ENCODE results near the gene ADAM33. TPM values are rescaled to one million over a fixed set of nuclear protein-coding genes. Genes with fewer than 3 reads are reported as not detected.

ADAM33 gene
- total and polyA plus RNA-seq, 2 of the 8 experiments (the other 6 are each of a cell fraction or from before 2014, with no cell fraction given), result 4.2 to 6.0 TPM

DNA sequence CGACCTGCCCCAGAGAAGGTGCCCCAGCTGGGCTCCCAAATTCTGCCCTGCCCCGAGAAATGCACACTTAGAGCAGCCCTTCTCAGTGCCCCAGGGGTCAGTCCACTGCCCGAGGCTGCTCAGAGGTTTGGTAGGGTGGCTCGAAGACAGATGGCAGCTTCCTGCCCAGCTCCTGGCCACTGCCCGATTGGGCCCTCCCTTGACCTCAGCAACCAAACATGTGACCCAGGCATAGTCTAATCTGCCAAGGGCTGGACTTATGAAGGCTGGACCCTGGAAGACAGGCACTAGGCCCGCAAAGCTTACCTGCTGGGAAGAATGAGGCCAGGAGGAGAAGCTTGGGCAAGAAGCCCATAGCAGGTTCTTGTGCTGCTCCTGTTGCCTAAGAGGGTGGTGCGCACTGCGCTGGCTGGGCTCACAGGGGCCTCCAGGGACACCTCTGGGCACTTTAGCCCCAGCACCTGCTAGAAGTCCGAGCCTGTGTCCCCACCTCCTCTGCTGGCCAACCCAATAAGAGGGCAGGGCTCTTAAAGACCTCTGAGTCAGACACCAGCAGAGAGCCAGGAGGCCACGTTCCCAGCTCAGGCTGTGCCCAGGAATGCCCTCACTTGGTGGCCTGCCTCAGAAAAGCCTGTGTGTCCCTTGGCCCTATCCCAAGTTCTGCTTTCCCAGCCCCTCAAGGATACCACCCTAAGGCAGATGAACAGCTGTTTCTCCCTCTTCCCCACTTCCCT, 25.1 kb upstream of the ADAM33 start (continued):
- TF ChIP-seq, protein P1, sequence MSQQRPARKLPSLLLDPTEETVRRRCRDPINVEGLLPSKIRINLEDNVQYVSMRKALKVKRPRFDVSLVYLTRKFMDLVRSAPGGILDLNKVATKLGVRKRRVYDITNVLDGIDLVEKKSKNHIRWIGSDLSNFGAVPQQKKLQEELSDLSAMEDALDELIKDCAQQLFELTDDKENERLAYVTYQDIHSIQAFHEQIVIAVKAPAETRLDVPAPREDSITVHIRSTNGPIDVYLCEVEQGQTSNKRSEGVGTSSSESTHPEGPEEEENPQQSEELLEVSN (IDR thresholded peaks at IDR 0.05), result no peak
- TF ChIP-seq TBP (IDR thresholded peaks at IDR 0.05; ENCODE audit: low read depth, low read length) (no peak), KDM1A (IDR thresholded peaks at IDR 0.05; ENCODE audit: borderline replicate concordance, low read length) (no peak), JUND (IDR thresholded peaks at IDR 0.05; ENCODE audit: low read length) (no peak)

Data from H1 (cell line).